HepG2 (cell line): ENCODE measurements around the gene SPNS2. TPM values are rescaled to one million over a fixed set of nuclear protein-coding genes. Genes with fewer than 3 reads are reported as not detected.

ENCODE experiments used
- HOMEZ ChIP-seq: IDR thresholded peaks from 2 replicates; pipeline ENCODE4 v1.6.1; 2016; ENCODE audit warnings: low read depth
- MAZ ChIP-seq, 2 experiments: sonication (generic) in 1 of 2; formaldehyde crosslinking in 1 of 2; IDR thresholded peaks; 2 replicates each; pipeline versions ENCODE4 v1.5.0 to v1.6.1; 2012 to 2020; ENCODE audit warnings: low read depth in 2 of 2, mild to moderate bottlenecking in 2 of 2, borderline replicate concordance in 1 of 2, improper control_type of control experiment in 1 of 2, low read length in 1 of 2, missing genetic modification reagents in 1 of 2, moderate library complexity in 1 of 2
- MIER2 ChIP-seq: IDR thresholded peaks from 2 replicates; pipeline ENCODE4 v1.6.1; 2016; ENCODE audit warnings: missing biosample characterization, missing genetic modification reagents
- NPAS2 ChIP-seq: sonication (generic); formaldehyde crosslinking; IDR thresholded peaks from 2 replicates; pipeline ENCODE4 v1.8.0; 2022; ENCODE audit warnings: mild to moderate bottlenecking, missing genetic modification reagents, borderline replicate concordance
- ZBED4 ChIP-seq: sonication (generic); formaldehyde crosslinking; IDR thresholded peaks from 2 replicates; pipeline ENCODE4 v1.4.0; 2020; ENCODE audit warnings: missing genetic modification reagents, borderline replicate concordance
- ZBTB7B ChIP-seq: sonication (generic); formaldehyde crosslinking; IDR thresholded peaks from 2 replicates; pipeline ENCODE4 v1.4.0; 2020; ENCODE audit warnings: missing genetic modification reagents
- ZMYM3 ChIP-seq: sonication (generic); formaldehyde crosslinking; IDR thresholded peaks from 2 replicates; pipeline ENCODE4 v1.5.1; 2020; ENCODE audit warnings: mild to moderate bottlenecking, missing genetic modification reagents
- ZNF20 ChIP-seq: sonication (generic); formaldehyde crosslinking; IDR thresholded peaks from 2 replicates; pipeline ENCODE4 v1.4.0; 2020; ENCODE audit warnings: mild to moderate bottlenecking, moderate library complexity, missing genetic modification reagents
- ZNF260 ChIP-seq: sonication (generic); formaldehyde crosslinking; IDR thresholded peaks from 2 replicates; pipeline ENCODE4 v1.4.0; 2020; ENCODE audit warnings: missing genetic modification reagents, low read depth, mild to moderate bottlenecking, borderline replicate concordance
- ZNF530 ChIP-seq: sonication (generic); formaldehyde crosslinking; IDR thresholded peaks from 2 replicates; pipeline ENCODE4 v1.5.0; 2020; ENCODE audit warnings: low read depth, mild to moderate bottlenecking, missing genetic modification reagents
- polyA plus RNA-seq, 8 experiments: library from polyadenylated mRNA; depleted of rRNA in 3 of 8; stranded (reverse) in 7 of 8; unstranded in 1 of 8; fragments of >200 nt; fragmentation: Illumina TruSeq in 4 of 8; extraction: Trizol in 4 of 8; gene quantifications; 2 replicates each; pipeline versions ENCODE4 v1.2.1 to v1.2.3, GENCODE V29; 2011 to 2016; ENCODE audit warnings: low read depth in 4 of 8, missing spikeins in 1 of 8, mixed read lengths in 1 of 8; ENCODE audit not compliant: insufficient read depth in 1 of 8
- total RNA-seq, 5 experiments: library from RNA; depleted of rRNA; stranded (reverse); fragments of >200 nt; fragmentation: Illumina TruSeq; extraction: Trizol; gene quantifications; 2 replicates each; pipeline ENCODE4 v1.2.3, GENCODE V29; 2016; ENCODE audit warnings: low read depth in 1 of 5
- TF ChIP-seq, protein P1 (sequence below): sonication (generic); formaldehyde crosslinking; IDR thresholded peaks from 2 replicates; pipeline ENCODE4 v1.4.0; 2020; ENCODE audit warnings: mild to moderate bottlenecking, missing genetic modification reagents
- TF ChIP-seq, protein P2 (sequence below): sonication (generic); formaldehyde crosslinking; IDR thresholded peaks from 2 replicates; pipeline ENCODE4 v1.4.0; 2020; ENCODE audit warnings: missing genetic modification reagents, mild to moderate bottlenecking, borderline replicate concordance
- TF ChIP-seq, protein P3 (sequence below): sonication (generic); formaldehyde crosslinking; IDR thresholded peaks from 2 replicates; pipeline ENCODE4 v1.9.0; 2021; ENCODE audit warnings: missing genetic modification reagents, mild to moderate bottlenecking, borderline replicate concordance

Gene SPNS2
- total and polyA plus RNA-seq, 2 of the 13 experiments (the other 11 are each of a cell fraction or from before 2014, with no cell fraction given) = 0.01 TPM; not detected in 1

DNA sequence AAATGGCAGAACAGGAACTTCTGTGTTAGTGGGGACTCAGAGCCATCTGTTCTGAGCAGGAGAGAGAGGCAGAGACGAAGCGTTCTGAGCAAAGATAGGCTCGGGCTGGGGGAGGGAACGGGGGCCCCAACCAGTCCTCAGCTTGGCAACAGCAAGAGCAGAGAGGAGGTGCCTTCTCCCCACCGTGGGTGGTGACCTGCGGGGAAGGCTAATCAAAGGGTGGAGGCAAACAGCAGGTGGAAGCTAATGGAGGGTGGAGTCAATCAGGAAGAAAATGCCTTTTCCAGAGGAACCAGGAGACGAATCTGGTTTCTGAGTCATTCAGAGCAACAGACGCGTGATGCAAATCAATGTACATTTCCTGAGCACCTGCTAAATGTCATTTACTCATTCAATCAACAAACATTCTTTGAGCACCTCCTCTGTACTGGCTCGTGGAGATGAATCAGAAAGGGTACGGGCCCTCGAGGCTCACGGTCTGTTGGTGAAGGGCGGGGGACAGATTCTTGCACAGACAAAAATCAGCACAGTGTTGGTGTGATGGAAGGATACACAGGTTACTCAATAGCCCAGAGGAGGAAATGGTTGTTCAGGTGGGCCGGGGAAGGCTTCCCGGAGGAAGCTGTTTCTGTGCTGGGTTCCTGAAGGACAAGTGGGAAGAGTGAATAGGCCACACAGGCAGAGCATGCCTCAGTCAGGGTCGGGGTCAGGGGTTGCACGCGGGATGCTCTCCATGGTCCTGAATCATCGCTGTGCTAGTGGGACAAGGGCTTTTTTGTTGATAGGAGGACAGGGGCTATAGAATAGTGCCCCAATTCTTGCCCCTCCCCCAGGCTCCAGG, 5.7 kb upstream of the SPNS2 start (continued):
- TF ChIP-seq, protein P1, sequence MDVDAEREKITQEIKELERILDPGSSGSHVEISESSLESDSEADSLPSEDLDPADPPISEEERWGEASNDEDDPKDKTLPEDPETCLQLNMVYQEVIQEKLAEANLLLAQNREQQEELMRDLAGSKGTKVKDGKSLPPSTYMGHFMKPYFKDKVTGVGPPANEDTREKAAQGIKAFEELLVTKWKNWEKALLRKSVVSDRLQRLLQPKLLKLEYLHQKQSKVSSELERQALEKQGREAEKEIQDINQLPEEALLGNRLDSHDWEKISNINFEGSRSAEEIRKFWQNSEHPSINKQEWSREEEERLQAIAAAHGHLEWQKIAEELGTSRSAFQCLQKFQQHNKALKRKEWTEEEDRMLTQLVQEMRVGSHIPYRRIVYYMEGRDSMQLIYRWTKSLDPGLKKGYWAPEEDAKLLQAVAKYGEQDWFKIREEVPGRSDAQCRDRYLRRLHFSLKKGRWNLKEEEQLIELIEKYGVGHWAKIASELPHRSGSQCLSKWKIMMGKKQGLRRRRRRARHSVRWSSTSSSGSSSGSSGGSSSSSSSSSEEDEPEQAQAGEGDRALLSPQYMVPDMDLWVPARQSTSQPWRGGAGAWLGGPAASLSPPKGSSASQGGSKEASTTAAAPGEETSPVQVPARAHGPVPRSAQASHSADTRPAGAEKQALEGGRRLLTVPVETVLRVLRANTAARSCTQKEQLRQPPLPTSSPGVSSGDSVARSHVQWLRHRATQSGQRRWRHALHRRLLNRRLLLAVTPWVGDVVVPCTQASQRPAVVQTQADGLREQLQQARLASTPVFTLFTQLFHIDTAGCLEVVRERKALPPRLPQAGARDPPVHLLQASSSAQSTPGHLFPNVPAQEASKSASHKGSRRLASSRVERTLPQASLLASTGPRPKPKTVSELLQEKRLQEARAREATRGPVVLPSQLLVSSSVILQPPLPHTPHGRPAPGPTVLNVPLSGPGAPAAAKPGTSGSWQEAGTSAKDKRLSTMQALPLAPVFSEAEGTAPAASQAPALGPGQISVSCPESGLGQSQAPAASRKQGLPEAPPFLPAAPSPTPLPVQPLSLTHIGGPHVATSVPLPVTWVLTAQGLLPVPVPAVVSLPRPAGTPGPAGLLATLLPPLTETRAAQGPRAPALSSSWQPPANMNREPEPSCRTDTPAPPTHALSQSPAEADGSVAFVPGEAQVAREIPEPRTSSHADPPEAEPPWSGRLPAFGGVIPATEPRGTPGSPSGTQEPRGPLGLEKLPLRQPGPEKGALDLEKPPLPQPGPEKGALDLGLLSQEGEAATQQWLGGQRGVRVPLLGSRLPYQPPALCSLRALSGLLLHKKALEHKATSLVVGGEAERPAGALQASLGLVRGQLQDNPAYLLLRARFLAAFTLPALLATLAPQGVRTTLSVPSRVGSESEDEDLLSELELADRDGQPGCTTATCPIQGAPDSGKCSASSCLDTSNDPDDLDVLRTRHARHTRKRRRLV (CRISPR knock-in tag) = no peak
- TF ChIP-seq ZMYM3 (CRISPR knock-in tag) = no peak
- peak; percentile 75; the same call in 1 of the 2 replicates for TF ChIP-seq ZBED4
- TF ChIP-seq, protein P2, sequence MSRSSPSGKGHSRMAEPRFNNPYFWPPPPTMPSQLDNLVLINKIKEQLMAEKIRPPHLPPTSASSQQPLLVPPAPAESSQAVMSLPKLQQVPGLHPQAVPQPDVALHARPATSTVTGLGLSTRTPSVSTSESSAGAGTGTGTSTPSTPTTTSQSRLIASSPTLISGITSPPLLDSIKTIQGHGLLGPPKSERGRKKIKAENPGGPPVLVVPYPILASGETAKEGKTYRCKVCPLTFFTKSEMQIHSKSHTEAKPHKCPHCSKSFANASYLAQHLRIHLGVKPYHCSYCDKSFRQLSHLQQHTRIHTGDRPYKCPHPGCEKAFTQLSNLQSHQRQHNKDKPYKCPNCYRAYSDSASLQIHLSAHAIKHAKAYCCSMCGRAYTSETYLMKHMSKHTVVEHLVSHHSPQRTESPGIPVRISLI (CRISPR knock-in tag) = peak; percentile 55; the same call in 1 of the 2 replicates
- peak; percentile 99 for TF ChIP-seq MIER2
- TF ChIP-seq ZNF20 = no peak
- no peak for TF ChIP-seq ZNF260 (CRISPR knock-in tag)
- TF ChIP-seq, protein P3, sequence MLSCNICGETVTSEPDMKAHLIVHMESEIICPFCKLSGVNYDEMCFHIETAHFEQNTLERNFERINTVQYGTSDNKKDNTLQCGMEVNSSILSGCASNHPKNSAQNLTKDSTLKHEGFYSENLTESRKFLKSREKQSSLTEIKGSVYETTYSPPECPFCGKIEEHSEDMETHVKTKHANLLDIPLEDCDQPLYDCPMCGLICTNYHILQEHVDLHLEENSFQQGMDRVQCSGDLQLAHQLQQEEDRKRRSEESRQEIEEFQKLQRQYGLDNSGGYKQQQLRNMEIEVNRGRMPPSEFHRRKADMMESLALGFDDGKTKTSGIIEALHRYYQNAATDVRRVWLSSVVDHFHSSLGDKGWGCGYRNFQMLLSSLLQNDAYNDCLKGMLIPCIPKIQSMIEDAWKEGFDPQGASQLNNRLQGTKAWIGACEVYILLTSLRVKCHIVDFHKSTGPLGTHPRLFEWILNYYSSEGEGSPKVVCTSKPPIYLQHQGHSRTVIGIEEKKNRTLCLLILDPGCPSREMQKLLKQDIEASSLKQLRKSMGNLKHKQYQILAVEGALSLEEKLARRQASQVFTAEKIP (CRISPR knock-in tag) = no peak
- TF ChIP-seq ZBTB7B (CRISPR knock-in tag) = peak; percentile 41; the same call in 1 of the 2 replicates
- TF ChIP-seq MAZ (IDR thresholded peaks at IDR 0.05; ENCODE audit: borderline replicate concordance, low read depth, low read length) = no peak
- peak; percentile 83 for TF ChIP-seq MAZ (CRISPR knock-in tag; IDR thresholded peaks at IDR 0.05; ENCODE audit: low read depth)
- TF ChIP-seq HOMEZ (CRISPR knock-in tag) = peak; percentile 42; the same call in 1 of the 2 replicates
- TF ChIP-seq NPAS2 = no peak
- TF ChIP-seq ZNF530 = peak; percentile 80; the same call in 1 of the 2 replicates
